ENCODE data around the gene PLOD3.

DNA sequence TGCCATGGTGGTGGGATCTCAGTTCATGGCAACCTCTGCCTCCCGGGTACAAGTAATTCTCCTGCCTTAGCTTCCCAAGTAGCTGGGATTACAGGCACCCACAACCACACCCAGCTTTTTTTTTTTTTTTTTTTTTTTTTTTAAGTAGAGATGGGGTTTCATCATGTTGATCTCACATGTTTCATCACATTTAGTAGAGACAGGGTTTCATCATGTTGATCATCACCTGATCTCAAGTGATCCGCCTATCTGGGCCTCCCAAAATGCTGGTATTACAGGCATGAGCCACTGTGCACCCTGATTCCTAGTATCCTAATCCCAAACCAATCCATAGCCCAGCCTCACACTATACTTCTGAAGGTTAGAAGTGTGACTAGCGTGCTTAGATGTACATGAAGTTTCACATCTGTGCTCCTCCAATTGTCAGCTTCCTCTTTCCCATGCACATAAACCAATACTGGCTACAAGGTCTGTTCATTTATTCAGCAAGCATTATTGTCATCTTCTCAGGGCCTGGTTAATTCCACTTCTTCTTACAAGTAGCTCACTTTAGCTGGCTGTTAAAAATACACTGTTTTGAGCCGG, 30.4 kb downstream of the PLOD3 start:
- TF ChIP-seq CTCF (IDR thresholded peaks at IDR 0.05; ENCODE audit: low read depth, low read length) (no peak), POLR2A (IDR thresholded peaks at IDR 0.05; ENCODE audit: extremely low read depth, insufficient read length) (no peak), MAX (IDR thresholded peaks at IDR 0.05; ENCODE audit: low read depth, low read length) (0 out of 2 replicates have a peak, but pooled peaks have one; percentile 18)
